ENCODE data around the gene ATPAF2.

DNA sequence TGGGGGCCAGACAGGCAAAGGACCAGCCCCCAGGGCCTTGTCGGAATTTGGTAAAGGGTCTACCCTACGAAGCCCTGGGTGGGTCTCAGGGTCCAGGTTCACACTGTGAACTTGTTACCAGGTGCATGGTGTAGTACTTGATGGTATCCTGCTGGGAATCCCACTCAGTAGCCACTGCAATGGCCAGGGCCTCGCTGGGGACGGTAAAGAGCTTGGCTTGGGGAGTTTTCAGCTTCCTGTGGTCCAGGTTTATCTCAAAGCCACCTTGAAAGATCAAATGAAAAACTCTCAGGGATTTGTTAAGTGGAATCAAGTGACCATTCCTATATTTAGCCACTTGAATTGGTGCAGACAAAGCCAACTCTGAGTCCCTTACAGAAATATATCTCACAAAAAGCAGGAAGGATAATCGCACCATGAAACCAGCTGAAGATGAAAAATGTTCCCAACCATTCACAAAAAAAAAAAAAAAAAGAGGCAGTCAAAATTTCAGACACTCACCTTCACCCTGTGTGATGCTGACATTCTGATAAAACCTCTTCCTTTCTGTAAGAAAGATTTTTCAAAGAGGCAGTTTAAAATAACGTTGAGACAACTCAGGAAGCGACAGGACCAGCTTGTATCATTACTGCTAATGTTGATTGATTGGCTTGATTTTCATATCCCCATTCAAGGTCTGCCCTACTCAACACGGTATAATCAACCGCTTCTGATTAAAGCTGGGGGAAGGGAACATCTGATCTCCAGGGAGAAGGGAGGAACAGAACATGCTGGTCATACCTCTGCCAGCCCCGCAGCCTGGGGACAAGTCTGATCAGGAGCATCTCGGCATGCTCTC, 10.6 kb downstream of the ATPAF2 start:
- TF ChIP-seq, protein P1, sequence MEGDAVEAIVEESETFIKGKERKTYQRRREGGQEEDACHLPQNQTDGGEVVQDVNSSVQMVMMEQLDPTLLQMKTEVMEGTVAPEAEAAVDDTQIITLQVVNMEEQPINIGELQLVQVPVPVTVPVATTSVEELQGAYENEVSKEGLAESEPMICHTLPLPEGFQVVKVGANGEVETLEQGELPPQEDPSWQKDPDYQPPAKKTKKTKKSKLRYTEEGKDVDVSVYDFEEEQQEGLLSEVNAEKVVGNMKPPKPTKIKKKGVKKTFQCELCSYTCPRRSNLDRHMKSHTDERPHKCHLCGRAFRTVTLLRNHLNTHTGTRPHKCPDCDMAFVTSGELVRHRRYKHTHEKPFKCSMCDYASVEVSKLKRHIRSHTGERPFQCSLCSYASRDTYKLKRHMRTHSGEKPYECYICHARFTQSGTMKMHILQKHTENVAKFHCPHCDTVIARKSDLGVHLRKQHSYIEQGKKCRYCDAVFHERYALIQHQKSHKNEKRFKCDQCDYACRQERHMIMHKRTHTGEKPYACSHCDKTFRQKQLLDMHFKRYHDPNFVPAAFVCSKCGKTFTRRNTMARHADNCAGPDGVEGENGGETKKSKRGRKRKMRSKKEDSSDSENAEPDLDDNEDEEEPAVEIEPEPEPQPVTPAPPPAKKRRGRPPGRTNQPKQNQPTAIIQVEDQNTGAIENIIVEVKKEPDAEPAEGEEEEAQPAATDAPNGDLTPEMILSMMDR (IDR thresholded peaks at IDR 0.05; ENCODE audit: low read depth, low read length, missing input control) = no peak
- TF ChIP-seq FOXA1 (IDR thresholded peaks at IDR 0.05) (no peak), TAF1 (conservative IDR thresholded peaks at IDR 0.05) (no peak), JUND (IDR thresholded peaks at IDR 0.05) (no peak), GABPA (IDR thresholded peaks at IDR 0.05 in 1 of 2, conservative IDR thresholded peaks at IDR 0.05 in 1 of 2) (no peak), YY1 (IDR thresholded peaks at IDR 0.05) (no peak), SP1 (IDR thresholded peaks at IDR 0.05) (no peak)
- TF ChIP-seq, protein P2, sequence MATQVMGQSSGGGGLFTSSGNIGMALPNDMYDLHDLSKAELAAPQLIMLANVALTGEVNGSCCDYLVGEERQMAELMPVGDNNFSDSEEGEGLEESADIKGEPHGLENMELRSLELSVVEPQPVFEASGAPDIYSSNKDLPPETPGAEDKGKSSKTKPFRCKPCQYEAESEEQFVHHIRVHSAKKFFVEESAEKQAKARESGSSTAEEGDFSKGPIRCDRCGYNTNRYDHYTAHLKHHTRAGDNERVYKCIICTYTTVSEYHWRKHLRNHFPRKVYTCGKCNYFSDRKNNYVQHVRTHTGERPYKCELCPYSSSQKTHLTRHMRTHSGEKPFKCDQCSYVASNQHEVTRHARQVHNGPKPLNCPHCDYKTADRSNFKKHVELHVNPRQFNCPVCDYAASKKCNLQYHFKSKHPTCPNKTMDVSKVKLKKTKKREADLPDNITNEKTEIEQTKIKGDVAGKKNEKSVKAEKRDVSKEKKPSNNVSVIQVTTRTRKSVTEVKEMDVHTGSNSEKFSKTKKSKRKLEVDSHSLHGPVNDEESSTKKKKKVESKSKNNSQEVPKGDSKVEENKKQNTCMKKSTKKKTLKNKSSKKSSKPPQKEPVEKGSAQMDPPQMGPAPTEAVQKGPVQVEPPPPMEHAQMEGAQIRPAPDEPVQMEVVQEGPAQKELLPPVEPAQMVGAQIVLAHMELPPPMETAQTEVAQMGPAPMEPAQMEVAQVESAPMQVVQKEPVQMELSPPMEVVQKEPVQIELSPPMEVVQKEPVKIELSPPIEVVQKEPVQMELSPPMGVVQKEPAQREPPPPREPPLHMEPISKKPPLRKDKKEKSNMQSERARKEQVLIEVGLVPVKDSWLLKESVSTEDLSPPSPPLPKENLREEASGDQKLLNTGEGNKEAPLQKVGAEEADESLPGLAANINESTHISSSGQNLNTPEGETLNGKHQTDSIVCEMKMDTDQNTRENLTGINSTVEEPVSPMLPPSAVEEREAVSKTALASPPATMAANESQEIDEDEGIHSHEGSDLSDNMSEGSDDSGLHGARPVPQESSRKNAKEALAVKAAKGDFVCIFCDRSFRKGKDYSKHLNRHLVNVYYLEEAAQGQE (IDR thresholded peaks at IDR 0.05) = no peak
- TF ChIP-seq, protein P3, sequence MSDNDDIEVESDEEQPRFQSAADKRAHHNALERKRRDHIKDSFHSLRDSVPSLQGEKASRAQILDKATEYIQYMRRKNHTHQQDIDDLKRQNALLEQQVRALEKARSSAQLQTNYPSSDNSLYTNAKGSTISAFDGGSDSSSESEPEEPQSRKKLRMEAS (IDR thresholded peaks at IDR 0.05) = no peak
